ENCODE data around the gene COL25A1.
"Not testable (repeated sequence)": the region's sequence is repeated elsewhere in the genome, so short reads cannot be mapped to it uniquely, and the experiment has no call there.

COL25A1 gene

DNA sequence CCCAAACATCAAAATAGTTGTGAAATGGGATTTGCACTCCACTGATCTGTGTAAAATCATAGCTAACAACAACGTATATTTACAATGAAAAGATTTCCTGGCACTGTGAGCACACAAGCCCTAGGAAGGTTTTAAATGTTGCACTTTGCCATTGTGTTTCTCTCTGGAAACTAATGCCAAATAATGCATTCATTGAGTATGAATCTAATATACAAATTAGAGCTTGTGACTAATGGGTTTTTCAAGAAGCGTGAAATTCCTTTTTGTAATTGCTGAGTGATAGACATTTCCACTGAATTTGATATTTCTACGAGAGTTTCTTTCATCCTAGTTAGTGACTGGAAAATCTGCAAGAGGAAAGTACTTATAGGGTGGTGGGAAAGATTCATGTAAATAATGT lies 135.9 kb downstream of the COL25A1 start:
- DNase-seq = no peak

DNA sequence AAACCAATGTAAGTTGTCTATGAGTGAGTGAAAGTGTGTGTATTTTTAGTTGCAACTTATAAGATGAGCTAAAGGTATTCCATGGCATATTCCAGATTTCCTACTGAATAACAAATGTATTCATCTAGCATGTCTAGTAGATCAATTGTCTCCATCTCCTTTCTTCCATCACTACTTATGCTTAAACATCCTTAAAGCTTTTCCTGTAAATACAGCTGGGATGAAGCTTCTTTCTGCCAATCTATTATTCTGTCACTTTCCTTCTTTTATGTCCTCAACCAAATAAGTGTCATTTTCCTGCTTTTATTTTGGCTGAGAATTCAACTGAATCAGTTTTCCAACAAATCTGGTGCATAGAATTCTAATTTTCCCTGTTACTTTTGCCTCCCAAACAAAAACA lies 136.3 kb downstream of the COL25A1 start:
- DNase-seq = no peak

DNA sequence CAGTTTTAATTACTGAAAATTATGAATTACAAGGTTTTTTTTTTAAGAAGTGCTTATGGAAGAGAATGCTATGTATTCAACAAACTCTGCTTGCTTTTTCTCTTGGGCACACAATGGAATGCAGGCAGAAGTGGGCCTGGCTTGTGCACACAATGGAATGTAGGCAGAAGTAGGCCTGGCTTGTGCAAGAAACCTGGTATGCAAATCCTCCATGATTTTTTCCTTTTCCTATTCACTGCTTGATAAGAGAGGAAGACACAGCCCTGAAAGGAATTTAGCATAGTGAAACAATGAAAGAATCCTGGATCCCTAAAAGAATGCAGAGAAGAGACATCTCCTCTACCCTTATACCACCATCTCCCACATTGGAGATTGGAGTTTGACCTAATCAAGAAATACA lies 138.4 kb downstream of the COL25A1 start:
- DNase-seq = no peak

DNA sequence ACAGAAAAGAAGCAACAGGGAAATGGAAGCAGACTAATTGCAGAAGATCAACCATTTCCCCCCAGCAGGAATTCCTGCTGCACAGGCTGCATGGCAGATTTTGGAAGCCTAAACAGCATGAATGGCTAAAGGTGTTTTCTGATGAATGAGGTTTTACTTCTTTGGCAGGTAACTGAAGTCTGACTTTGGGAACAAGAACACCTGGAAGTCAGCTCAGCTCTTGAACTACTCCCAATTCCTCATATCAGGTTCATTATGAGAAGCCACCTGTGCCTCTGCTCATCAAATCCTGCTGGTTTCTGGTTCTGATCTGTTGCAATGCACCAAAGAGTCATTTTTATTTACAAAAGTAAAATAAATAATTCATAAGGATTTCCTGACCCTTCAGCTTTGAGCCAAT lies 139.0 kb downstream of the COL25A1 start:
- DNase-seq = no peak

DNA sequence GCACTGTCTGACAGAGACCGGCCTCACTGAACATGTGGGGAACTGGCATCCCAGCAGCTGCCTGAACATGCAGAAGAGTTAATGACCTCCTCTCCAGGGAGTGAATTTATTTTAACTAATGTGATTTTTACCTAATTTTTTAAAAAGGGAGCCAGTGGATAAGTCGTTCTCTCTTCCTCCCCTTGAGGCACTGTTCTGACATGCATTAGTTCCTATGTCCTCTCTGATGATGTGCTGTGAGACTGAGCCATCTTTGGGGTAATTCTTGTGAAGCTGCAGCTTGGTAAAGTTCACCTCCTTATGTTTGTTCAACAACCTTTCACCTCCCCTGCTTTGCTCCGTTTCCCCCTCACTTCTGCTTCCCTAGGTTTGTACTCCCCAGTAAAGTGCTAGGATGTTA lies 139.7 kb downstream of the COL25A1 start:
- no peak for DNase-seq

DNA sequence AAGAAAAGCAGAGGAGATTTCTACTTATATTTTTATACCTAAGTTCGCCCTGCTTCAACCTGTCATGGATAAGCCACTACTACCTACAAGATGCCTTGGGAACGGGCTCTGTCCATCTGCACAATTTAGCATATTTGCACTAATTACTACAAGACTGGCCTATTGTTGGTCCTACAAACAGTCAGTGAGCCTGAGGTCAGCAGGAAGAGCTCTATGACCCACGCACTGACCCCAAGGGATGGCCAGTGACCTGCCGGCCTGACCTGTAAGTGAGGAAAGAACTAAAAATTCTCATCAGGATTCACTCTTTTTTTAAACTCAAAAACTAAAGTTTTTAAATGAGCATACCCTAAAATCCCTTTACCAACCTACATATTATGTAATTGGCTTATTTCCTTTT lies 142.0 kb downstream of the COL25A1 start:
- no peak for DNase-seq

DNA sequence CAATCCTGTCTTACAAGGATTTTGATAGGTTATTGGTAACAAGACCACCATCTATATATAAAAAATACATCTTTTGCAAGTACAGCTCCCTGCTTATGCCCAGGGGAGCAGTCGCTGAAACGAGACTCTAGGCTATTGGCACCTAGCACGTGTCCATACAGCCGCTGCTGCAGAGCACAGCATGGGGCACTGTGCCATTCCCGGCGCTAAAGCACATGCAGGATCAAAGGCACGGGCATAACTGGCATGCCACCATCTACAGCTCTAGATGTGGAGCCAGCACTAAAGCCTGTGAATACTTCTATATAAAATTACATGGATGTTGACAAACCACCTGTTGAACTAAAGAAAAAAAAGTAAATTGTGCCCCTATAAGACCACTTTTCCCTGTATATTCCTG lies 144.8 kb downstream of the COL25A1 start:
- DNase-seq = no peak

DNA sequence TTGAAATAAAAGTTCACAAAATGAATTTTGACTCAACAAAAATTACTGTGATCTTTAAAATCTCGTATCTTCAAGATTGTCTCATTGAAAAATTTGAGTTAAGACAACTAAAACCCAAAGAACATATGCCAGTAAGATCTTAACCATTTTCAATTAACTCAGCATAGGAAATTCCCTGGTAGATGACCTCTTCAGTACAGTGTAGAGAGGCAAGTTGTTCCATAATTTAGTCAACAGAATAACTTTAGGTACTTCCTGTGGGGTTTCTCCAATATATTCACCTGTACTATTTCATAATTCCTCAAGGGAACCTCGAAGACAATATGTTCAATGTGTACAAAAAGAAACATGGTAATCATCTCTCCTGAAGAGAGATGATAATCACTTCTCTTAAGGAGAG lies 145.3 kb downstream of the COL25A1 start:
- no peak for DNase-seq

DNA sequence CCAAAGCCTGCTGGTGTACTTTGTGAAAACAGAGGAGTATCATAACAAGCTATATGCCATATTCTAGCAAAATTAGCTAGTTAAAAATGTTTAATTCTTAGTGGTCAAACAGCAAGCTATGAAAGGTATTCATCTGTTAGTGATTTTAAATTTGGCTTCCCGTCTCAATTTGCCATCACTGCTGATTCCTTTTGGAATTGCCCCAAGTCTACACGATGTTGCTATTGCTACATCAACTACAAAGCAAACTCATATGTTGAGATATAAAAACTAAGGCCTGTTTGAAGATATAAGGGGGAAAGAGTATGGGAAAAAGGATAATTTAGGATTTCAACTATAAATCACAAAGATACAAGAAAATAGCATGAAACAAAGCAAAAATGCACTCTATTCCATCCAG lies 146.1 kb downstream of the COL25A1 start:
- DNase-seq = no peak

DNA sequence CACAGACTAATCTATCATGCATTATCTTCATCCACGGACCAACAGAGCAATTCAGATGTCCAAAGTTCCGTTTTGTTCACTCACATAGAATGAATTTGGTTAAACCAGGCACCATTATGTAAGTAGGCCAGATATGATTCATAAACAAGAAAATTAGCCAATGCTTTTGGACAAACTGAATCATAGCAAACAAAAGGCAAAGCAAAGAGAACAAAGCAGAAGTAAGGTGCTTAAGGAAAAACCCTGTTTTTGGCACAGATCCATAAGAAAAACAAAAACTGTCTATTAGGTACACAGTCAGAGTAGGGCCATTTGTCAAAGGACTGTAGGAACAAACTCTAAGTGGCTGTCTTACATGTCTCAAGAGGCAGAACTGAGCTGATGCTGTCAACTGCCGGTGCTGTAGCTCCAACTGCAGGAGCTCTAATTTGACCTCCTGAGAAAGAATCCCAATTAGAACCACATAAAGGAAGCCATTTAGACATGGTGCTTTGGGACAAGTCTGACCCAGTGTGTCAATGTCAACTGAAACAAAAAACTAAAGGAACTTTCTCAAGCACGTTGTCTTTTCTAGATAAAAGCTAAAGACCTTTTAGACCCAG lies 146.7 kb downstream of the COL25A1 start:
- no peak for DNase-seq

DNA sequence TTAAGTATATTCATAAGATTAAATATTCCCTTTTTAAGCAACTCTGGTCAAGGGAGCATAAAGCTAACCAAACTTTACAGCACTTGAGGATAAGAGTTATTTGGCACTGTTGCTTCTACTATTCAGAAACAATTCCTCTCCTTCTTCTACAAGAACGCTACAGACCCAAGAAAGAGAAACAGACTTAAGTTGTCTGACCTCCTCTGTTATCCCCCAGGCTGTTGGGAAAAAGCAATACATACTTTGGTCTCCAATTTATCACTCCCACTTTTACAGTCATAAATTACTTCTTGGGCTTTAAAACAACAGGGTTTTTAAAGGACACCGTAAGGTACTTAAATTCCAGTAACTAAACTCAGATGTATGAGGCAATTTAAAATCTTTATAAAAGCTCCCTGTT lies 147.4 kb downstream of the COL25A1 start:
- no peak for DNase-seq

DNA sequence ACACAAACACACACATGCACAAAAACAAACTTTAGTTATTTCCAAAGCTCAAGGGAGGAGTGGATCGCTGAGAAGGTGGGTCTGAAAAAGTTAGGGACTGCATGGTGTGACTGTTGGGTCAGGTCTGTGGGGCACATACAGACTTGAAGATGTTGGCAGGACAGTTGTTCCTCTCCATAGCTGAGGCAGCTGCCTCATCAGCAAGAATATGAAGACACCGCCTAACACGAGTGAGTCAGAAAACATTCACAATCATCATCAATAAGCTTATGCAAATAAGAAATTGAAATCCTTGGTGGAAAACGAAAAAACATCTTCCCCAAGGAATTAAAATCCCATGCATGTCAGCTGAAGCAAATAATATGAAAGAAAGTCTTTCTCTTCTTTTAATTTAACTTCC lies 148.0 kb downstream of the COL25A1 start:
- DNase-seq = no peak

DNA sequence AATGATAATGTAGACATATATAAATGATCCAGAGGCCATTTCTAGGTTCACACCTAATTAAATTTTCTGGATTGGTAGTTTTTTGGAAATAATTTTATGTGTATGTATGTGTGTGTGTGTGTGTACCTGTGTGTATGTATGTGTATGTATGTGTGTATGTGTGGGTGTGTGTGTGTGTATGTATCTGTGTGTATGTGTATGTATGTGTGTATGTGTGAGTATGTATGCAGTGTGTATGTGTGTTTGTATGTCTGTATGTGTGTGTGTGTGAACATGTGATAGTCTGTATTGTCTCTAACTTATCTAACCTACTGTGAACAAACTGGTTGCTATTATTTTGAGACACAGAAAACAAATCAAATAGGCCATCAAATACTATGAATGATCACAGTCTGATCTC lies 152.6 kb downstream of the COL25A1 start:
- DNase-seq = no peak

DNA sequence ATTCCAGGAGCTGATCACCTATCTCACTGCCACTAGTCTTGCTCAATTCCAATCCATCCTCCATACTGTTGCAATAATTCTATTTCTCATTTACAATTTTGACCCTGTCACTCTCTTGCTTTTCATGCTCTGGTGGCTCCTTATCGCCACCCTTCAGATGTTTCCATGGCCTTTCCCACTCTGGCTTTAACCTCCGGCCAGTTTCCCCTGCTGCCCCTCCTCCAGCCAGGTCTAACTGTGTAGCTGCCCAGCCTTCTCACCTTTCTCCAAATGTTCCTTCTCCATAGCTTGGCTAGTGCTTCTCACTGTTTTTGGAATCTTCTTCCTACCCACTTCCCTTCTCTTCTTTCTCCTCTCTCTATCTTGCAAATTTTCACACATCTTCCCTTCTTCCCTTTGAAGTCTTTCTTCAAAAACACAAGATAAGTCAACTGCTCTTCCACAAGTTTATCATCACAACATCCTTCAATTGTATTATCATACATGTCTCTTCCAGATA lies 153.8 kb downstream of the COL25A1 start:
- no peak for DNase-seq

DNA sequence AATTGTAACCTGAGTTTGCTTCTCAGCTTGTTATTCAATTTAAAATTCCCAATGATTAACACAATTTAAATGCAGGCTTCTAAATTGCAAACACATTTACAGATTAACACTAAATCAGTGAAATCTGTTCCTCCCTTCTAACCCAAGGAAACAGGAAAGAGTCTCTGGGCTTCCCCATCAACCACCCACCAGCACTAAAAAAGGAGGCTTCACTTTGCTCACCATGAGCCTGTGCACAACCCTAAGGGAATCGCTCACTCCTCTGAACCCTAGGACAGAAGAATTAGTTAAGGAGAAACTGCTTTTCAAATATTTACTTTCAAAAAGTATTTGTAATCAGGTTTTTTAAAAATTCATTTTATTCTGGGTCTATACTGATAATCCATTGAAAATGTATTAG lies 155.3 kb downstream of the COL25A1 start:
- DNase-seq = no peak

DNA sequence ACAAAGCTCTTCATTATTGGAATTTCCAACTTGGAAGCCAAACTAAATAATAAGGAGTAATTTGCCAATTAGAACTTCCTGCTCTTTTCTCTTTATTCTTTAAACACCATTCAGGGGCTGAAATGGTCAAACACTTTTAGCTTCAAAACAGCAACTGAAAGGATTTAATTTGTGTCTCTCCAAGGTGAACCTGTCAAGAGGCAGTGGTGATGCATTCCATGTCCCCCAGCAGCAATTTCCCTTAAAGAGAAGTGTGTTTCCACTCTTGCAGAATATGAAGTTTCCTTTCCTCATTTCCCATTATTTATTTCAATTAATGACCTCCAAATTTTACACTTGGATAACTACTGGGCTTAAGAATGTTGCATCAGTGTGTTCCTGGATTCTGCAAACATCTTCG lies 156.0 kb downstream of the COL25A1 start:
- DNase-seq = no peak

DNA sequence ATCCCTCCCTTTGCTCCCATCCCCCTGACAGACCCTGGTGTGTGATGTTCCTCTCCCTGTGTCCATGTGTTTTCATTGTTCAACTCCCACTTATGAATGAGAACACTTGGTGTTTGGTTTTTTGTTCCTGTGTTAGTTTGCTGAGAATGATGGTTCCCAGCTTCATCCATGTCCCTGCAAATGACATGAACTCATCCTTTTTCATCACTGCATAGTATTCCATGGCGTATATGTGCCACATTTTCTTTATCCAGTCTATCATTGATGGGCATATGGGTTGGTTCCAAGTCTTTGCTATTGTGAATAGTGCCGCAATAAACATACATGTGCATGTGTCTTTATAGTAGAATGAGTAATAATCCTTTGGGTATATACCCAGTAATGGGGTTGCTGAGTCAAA lies 164.3 kb downstream of the COL25A1 start:
- not testable (repeated sequence) for DNase-seq

DNA sequence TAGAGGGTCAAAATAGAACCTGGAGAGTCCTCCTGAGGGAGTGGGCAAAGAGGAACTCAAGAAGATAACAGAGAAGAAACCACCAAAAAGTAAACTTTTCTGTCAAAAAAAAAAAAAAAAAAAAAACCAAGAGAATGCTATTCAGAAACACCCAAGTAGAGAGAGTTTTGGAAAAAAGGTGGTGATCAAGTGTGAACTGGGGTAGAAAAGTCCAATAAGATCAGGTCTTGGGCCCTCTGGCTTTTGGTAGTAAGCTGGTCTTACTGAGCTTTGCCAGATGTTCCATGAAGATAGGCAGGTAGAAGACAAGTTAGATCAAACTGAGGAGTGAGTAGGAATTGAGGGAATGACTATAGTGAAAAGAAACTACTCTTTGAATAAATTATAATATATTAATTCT lies 167.5 kb downstream of the COL25A1 start:
- DNase-seq = no peak

DNA sequence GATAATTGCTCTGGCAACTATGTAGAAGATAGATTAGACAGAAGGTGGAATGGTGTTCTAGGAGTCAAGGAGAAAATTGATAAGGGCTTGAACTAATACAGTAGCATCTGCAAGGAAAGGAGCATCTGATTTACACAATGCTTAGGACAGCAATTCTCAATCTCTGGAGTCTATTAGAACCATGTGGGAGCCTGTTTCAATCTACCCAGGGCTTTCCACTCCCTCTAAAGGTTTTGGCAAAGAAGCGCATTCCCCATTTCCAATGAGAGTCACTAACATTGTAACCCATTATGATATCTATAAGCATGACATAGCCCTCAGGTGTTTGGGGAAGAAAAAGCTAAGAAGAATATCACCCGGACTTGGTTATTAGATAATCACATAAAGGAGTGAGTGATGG lies 168.2 kb downstream of the COL25A1 start:
- no peak for DNase-seq

DNA sequence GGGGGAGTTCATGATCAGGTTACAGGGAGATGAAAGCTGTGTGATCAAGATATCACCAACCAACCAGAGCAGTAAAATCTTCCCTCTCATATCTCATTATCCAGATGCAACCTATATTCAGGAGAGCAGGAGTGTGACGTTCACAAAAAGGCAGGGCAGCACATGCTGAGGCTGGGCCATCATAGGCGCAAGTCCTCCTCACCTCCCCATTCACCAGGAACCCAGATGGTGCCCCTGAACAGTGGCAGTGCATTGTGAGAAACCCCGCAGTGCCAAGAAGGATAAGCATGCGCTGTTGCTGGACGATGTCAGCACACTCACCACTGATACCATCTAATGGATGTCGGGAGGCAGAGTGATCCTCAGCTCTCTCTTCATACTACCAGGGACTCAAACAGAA lies 170.9 kb downstream of the COL25A1 start:
- DNase-seq = no peak

DNA sequence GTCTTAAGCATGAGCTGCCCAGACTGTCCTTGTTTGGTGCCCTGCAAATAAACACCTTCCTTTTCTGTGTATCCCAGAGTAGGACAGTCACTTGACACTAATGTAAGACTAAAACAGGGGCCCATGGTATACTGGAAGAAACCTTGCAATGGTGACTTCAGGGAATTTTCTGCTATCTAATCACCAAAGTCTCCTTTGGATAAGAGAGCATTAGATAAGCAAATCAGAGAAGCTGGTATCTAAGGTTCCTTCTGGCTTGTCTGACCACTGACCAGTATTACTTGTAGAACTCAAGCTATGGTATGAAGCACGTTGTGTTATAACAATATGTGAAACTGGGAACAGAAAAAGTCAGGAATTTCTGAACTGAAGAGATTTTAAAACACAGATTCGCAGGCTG lies 173.9 kb downstream of the COL25A1 start:
- DNase-seq = no peak

DNA sequence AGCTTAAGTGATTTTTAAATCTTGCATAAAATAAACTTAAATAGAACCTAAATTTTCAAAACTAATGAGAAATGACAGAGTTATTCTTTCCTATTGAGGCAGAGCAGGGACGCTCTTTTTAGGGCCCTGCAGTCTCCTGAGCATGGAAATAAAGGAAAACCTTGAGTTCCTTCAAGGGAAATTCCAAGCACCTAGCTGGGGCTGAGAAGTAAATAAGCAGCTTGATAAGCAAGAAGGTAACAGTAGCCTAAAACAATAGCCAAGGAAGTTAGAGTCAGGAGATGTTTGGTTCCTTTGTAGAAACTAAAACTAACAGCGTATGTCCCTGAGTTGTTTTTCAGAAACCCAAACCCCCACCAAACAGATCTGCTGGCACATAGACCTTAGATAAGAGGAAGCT lies 174.6 kb downstream of the COL25A1 start:
- no peak for DNase-seq

DNA sequence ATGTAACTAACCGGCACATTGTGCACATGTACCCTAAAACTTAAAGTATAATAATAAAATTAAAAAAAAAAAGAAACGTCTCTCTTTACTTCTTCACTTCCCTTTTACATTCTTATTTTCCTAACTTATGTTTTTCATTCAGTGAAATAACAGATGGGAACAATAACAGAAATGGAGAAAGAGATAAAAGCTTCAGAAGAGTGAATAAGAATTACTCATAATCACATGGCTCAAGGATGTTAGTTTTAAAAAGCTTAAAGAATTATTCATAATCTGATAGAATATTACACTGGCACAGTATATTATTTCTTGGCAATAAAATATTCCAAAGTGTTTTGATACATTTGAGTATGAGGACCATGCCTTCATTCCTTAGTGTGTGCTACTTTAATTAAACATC lies 175.6 kb downstream of the COL25A1 start:
- no peak for DNase-seq

DNA sequence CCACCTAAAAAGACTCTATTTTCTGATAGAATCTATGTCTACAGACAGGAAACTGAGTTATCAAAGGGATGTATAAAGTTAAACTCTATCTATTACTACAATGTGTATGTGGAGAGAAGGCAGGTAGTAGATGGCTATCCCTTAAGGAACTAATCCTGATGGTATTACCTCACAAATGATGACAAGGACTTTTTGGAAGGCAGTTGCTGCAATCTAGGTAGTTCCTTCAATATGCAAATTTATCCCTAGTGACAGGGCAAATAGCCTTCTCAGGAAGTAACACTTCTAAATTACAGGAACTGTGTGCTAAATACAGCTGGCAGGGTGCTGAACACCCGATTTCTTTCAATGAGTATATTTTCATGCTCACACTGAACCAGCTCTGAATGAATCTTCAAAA lies 177.4 kb downstream of the COL25A1 start:
- no peak for DNase-seq

DNA sequence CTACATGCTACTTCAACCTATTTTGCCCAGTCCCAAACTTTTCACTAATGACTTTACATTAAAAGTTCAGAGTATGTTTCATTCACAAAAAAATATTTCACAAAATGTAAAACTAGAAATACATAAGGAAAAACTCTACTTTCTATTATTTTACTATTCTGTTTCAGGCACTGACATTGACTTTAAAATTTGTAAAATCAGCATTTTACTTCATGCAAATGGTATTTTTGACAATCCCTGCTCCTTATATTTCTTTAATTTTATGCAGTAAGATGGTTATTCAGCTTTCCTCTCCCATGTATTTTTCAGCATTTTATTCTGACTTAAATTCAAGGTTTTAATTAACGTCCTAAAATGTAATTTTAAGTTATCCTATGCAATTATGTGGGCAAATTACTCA lies 178.5 kb downstream of the COL25A1 start:
- no peak for DNase-seq

DNA sequence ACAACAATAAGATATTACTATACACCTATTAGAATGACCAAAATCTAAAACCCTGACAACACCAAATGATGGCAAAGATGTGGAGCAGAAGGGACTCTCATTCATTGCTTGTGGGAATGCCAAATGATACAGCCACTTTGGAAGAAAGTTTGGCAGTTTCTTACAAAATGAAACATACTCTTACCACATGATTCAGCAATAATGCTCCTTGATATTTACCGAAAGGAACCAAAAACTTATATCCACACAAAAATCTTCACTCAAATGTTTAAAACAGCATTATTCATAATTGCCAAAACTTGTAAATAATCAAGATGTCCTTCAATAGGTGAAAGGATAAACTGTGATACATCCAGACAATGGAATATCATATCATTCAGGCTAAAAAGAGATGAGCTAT lies 180.9 kb downstream of the COL25A1 start:
- DNase-seq = no peak
